DLD1 (cell line): ENCODE results near the gene GATC.
"Not testable (repeated sequence)": the region's sequence is repeated elsewhere in the genome, so short reads cannot be mapped to it uniquely, and the experiment has no call there.

Experiments used
- in situ Hi-C: cut with HindIII; loops from 2 replicates; pipeline ENCODE4 v1.10.0; 2017; ENCODE audit warnings: low sequenced_read_pairs

GATC gene

DNA sequence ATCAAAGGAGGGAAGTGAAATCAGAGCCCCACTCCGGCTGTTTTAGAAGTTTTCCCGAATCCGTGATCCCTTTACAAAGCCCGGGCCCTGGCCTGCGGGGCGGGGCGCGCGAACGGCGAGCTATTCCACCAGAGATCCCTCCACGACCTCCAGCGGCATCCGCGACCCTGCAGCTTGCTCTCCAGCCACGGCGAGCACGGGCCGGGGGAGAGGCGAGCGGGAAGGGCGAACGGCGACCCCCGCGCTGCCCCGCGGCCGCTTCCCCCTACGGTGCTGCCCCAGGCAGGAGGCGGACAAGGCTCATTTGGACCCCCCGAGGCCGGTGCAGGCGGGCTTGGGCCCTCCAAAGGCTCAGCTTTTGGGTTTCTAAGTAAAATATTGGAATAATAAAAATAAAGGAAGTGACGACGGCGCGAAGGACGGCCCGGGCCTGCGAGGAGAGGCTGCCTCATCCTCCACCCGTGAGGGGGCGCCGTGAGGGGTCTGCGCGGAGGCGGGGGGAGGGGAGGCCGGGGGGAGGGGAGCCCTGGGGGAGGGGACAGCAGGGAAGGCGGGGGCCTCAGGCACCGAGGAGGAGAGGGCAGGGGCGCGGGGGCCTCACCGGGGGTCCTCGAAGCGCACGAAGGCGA lies 22.7 kb downstream of the GATC start:
- in situ Hi-C loops: no loop called here

DNA sequence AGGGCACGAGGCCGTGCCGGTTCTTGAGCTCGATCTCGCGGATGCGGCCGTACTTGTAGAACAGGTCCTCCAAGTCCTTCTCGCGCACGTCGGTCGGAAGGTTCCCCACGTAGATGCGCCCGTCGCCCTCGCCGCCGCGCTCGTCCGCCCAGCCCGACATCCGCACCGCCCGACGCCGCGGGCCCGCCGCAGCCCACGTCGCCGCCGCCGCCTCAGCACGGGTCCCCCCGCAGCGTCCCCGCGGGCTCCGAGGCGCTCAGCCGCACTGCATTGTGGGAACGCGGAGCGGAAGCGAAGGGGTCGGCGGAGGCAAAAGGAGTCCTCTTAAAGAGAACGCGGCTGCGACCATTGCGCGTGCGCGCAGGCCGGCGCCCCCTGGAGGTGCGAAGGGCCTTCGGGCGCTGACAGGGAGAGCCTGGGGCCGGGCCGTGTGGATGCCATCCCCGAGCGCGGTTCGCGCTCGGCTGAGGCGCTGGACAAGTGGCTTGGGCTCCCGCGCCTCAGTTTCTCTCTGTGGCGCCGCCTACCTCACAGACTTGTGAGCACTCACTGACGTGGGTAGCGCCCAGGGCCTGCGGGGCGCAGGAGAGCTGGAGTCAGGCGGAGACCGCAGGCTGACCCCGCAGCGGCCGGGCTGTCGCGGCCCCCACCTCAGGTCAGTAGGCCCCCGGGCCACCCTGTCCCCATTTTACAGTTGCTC lies 23.4 kb downstream of the GATC start, which contains the start of gene SRSF9:
Gene SRSF9 (minus strand): TSS at position 299 of the 700 bp plus-strand sequence. CDS start 139 bp downstream, at position 160.
- in situ Hi-C loops: no loop called here

DNA sequence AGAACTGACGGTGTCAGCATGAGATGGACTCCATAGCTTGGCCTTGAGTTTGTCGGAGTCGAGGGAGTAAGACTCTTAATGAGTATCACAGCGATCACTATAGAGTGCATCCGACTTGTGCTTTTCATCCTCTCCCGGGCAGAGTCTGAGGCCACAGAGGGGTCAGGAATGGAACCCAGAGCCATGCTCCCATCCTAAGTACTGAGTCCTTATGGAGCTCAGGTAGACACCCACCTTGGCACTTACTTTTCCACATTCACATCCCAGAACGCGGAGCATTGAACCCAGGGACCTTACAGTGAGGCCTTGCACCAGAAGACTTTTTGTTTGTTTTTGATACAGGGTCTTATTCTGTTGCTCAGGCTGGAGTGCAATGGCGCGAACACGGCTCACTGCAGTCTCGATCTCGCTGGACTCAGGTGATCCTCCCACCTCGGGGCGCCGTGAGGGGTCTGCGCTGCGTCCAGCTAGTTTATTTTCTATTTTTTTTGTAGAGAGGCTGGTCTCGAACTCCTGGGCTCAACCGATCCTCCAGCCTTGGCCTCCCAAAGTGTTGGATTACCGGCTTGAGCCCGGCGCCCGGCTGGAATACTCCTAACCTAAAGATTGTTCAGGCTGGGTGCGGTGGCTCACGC lies 24.0 kb downstream of the GATC start:
- in situ Hi-C loops: no loop called here

DNA sequence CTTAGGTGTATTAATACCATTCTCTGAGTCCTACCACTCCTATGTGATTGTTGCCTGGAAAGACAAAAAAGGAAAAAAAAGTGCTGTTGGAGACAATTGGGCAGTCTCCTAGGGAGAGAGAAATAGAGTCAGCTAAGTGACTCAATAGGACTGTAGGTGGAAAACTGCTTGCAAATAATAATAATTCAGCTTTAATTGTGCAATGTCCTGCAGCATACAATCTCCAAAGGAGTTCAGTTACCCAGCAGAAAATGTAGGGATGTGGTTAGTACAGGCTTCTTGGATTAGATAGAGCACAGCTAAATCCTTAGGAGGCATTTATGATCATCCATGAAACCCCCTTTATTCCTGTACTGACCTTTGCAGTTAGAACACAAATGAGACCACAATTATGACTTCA lies 26.3 kb downstream of the GATC start:
- in situ Hi-C loops: no loop called here

DNA sequence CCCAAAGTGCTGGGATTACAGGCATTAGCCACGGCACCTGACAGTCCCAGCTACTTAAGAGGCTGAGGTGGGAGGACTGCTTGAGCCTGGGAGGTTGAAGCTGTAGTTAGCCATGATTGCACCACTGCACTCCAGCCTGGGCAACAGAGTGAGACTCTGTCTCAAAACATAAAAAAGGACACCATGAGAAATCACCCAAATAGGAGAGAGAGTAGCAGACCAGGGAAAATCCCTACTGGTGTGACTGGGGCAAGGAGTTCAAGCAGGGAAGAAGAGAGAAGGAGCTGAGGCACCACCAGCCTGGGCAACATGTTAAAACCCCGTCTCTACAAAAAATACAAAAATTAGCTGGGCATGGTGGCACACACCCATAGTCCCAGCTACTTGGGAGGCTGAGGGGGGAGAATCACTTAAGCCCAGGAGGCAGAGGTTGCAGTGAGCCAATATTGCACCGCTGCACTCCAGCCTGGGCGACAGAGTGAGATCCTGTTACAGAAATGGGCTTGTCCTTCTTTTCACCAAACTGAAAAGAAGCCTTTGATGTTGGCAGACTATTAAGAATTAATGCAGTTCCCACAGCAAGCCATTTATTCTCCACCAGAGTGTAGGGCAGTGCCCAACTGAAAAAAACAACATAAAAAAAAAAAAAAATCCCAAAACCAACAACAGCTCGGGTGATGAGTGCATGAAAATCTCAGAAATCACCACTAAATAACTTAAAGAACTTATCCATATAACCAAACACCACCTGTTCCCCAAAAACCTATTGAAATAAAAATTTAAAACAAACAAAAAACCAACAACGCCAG lies 27.8 kb downstream of the GATC start:
- in situ Hi-C loops: no loop called here

DNA sequence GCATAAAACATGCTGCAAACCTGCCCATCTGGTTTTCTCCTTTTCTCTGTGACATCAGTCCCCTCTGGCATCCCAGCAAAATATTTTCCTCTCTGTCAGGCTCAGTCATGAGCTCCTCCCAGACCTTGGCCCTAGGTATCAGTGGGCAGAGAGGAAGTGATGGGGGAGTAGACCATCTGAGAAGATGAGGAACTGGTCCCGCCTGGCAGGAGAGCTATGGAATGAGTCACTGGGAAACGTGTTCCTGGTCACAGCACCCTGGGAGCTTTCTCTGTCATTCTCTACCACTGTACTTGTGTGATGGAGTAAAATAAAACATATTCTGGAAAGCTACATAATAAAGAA lies 28.3 kb downstream of the GATC start:
- in situ Hi-C loops: no loop called here

DNA sequence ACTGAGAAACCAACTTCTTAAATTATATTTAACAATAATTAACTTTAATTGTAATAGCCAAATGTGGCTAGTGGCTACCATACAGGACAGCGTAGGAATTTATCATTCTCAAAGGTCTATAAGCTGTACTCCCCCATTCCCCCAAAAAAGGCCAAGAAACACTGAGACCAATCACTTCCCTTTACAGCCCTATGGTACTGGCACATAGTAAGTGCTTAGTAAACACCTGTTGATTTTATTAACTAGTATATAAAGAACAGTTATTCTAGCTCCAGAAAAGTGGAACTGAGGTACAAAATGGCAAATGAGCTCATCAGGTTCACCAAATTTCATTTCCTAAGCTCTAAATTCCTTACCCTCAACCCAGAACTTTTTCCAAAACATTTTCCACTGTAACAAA lies 29.4 kb downstream of the GATC start:
- in situ Hi-C loops: no loop called here

DNA sequence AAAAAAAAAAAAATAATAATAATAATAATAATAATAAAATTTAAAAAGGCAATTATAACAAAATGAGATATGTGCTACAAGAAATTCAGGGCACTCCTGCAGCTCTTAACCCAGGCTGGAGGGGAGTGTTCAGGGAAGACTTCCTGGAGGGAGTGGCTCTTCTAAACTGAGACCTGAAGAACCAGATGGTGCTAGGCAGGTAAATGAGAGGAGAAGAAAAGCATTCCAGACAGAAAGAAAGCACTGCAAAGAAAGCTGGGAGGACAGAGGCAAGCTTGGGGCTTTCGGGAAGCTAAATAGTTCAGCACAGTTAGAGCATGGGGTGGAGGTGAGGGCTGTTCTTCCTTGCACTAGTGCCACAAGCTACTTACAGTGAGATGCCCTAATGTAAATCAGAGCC lies 33.2 kb downstream of the GATC start:
- in situ Hi-C loops: no loop called here

DNA sequence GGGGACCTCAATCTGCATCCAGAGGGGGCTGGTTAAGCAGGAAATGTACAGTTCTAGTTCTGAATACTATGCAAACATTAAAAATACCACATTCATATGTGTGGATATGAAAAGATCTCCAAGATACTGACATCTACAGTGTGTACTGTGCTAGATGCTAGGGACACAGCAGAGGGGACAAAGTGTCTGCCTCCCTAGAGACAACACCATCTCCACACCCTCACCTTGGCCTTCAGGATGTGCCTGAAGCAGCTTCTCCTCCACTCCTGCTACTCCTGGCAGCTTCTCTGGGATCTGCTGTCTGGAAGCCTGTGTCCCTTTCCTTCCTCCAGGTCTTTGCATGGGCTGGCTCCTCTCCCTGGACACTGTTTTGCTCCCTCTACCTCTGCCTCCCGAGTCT lies 34.0 kb downstream of the GATC start:
- in situ Hi-C loops: no loop called here

DNA sequence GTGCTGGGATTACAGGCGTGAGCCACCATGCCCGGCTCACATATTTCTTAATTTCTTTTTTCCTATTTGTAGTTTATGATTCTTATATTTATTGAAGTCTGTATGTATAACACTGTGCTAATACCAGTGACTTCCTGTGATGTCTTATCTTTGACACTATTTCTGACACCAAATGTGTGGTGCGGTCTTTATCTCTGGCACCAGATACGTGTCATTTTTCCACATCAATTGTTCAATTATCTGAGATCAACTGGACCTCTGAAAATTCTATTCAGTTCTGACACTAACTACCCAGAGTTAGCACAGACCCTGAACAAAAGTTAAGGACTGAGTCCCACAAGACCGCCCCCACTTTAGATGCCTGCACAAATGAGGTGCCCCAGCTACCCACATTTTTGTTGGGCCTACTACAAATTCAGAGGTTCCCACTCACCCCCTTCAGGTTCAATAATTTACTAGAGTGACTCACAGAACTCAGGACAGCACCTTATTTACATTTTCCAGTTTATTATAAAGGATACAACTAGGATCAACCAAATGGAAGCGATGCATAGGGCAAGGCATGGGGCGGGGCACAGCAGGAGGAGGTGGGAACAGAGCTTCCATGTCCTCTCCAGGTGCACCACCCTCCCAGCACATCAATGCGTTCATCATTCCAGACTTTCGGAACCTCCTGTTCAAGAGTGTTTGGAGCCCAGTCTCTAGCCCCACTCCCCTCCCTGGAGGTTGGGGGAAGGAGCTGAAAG lies 35.0 kb downstream of the GATC start:
- in situ Hi-C loops: no loop called here

DNA sequence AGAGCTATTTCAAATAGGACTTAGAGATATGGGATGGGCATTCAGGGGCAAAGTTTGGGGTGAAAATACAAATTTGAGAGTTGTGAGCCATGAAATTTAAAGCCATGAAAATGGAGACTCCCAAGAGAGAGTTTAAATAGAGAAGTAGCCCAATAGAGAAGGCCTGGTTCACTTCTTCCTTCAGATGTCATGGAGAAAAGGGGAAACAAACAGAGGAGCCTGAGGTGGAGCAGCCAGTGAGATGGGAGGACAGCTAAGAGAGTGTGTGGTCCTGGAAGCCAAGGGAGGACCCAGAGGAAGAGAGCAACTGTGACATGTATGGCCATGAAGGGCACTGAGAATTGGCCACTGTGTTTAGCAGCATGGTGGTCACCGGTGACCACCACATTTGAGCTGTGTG lies 37.4 kb downstream of the GATC start:
- in situ Hi-C loops: no loop called here

DNA sequence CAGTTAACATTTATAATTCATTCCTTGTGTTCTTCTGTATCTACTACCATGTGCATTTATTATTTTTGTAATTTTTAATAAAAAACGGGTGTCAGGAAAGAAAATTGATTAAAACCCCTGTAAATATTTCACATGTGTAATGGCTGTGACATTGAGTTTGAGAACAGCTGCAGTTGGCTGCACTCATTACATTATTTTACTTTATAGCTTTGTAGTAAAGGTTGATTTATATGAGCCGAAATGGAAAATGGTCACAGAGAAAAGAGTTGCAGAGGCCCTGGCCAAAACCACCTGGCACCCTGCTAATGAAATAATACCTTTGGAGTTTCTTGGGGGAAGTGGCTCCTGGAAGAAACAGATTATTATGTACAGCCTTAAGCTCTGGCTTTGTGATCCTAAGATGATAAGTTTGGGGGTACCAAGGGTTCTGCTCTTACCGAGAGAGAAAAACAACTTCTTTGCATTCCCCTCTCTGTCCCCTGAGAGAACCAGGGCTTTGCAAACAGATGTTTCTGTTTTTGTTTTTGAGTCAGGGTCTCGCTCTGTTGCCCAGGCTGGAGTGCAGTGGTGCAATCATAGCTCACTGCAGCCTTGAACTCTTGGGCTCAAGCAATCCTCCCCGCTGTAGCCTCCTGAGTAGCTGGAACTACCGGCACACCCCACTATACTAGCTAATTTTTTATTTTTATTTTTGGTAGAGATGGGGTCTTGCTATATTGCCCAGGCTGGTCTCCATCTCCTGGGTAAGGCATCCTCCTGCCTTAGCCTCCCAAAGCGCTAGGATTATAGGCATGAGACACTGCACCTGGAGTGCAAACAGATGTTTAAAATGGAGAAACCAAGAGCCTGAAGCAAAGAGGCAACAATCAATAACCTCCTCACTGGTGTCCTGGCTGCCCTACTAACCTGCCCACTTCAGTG lies 40.0 kb downstream of the GATC start:
- in situ Hi-C loops: no loop called here

DNA sequence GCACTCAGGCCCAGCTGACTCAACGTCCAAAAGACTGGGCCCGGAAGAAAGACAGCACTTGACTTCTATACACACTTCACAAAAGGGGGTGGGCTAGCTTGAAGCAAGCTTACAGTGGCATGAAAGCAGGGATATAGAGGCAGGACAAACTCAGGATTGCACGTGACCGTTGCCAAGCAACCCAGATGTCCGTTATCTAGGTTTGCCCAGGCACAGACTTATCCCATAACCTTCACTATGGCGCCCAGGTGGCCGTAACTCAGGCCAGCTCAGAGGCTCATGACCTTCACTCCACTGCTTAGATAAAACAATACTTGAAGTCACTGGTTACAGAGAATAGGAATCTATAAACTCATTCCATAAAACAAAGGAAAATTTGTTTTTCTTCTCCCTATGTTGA lies 41.3 kb downstream of the GATC start:
- in situ Hi-C loops: not testable (repeated sequence)

DNA sequence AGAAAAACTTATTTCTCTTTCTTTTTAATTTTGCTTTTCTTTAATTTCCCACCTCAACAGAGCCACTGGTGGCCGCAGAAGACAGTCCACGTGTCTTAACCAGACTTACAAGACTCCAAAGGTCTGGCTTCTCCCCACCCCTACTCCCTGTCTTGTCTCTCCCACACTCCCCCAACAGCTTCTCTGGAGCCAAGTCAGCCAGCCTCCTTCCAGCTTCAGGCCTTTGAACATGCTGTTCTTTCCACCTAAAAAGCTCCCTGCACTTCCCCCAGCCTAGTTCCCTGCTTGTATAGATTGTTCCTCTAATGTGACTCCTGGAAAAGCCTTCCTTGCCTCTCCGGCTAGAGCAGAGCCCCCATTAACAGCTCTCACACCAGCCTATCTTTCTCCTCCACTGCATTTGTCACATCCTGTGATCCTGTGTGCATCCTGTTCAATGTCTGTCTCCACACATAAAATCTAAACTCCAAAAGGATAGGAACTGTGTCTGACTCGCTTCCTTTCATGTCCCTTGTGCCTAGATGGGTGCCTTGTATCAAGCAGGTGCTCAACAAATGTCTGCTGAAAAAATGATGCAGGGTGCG lies 41.9 kb downstream of the GATC start:
- in situ Hi-C loops: no loop called here

DNA sequence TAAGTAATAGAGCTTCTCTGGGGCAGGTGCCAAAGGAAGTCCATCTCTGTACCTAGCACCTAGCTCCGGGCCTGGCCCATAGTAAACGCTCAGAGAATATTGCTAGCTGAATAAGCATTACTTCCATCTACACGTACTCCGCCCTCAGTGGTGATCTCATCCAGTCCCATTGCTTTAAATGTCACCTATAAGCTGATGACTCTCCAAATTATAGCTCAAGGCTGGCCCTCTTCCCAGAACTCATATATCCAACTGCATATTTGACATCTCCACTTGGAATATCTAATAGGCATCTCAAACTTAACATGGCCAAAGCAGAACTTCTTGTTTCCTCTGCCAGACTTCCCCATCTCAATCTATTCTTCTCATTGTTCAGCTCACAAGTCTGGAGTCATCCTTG lies 42.8 kb downstream of the GATC start:
- in situ Hi-C loops: no loop called here

DNA sequence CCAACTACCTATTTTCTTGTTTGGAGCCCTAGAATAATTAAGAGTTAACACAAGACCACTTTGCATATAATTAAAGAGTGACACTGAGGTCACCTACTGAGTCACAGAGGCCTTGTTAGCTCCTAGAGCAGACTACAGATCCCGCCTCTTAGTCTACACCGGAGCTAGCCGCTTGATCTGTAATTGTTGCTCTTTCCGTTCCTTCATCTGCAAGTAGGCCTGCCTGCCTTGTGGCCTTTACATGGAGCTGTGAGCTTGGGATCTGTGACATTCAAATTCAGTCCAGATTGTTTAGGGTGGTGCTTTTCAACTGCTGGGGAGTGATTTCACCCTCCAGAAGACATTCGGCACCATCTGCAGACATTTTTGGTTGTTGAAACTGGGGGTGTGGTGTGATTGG lies 44.1 kb downstream of the GATC start:
- in situ Hi-C loops: no loop called here

DNA sequence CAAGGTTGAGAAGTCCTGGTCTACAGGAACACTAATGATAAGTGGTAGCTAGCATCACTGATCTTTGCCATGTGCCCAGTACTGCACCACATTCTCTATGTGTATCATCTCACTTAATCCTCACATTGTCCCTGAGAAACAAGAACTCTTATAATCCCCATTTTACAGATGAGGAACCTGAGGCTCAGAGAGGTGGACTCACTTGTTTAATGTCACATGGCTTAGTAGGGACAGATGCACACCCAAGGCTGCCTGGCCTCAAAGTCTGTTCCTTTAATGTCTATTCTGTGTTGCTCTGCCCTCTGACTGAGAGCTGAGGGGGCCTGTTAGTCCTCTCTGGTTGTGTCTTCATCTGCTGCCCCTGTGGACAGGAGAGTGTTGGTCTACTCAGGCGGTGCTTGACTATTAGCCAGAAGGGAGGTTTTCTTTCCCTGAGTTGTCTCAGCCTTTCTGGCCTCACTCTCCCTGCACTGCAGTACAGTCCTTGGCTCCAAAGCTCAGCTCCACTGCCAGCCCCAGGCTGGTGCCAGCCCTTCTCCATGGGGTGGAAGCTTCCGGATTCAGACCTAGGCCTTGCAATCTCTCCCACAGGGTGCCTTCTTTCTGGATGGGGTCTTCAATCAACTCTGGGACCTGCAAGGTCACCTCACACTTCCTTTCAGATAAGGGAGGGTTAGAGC lies 44.7 kb downstream of the GATC start:
- in situ Hi-C loops: no loop called here

DNA sequence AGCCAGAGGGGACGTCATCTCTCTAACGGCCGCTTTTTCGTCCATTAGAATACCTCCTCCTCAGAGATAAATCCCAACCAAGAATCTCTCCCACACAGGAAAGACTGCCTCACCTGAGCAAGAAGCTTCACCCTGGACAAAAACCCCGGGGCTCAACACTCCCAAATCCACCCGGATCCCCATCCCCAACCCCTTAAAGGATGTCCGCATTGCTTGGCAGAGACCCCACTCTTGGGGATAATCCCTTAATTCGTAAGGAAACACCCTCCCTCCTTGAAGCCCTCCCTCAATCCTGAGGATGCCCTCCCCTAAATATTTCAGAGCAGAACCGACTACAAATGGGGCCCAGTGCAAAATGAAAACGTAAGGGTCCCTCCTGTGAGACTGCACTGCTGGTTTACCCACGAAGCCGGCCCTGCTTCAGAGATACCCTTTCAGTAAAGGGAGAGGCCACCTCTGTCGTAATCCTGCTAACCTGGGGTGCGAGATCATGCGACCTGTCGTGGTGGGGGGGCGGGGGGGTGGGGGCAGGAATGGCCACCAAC lies 49.0 kb downstream of the GATC start:
- in situ Hi-C loops: no loop called here
